ENCODE data around the gene CYLD.

DNA sequence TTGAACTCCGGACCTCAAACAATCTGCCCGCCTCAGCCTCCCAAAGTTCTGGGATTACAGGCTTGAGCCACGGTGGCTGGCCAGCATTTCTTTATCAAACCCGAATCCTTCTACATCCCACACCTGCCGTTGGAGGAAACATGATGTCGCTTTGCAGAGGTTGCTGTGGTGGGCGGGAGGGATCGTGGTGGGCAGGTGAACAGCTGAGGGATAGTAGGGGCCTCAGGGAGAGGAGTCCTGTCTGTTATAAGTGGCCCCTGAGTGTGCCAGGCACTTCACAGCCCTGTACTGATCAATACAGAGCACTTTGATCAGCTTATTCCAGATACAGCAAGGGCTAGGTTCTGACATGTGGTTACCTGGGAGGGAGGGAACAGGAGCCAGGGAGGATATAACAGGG is 76.5 kb downstream of the CYLD start:
- TF ChIP-seq POLR2A (IDR thresholded peaks at IDR 0.05), result no peak
- TF ChIP-seq, protein P1, sequence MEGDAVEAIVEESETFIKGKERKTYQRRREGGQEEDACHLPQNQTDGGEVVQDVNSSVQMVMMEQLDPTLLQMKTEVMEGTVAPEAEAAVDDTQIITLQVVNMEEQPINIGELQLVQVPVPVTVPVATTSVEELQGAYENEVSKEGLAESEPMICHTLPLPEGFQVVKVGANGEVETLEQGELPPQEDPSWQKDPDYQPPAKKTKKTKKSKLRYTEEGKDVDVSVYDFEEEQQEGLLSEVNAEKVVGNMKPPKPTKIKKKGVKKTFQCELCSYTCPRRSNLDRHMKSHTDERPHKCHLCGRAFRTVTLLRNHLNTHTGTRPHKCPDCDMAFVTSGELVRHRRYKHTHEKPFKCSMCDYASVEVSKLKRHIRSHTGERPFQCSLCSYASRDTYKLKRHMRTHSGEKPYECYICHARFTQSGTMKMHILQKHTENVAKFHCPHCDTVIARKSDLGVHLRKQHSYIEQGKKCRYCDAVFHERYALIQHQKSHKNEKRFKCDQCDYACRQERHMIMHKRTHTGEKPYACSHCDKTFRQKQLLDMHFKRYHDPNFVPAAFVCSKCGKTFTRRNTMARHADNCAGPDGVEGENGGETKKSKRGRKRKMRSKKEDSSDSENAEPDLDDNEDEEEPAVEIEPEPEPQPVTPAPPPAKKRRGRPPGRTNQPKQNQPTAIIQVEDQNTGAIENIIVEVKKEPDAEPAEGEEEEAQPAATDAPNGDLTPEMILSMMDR (IDR thresholded peaks at IDR 0.05), result no peak
